Astrocyte of the spinal cord (primary cell): ENCODE results near the gene CHCHD5.
"Not testable (repeated sequence)": the region's sequence is repeated elsewhere in the genome, so short reads cannot be mapped to it uniquely, and the experiment has no call there.

Source experiments
- DNase-seq: peaks from one replicate; pipeline ENCODE4 v3.0.0; 2011; ENCODE audit warnings: low read depth, low spot score
- H3K4me3 ChIP-seq: 2 replicates; pipeline ENCODE4 v1.5.1; 2011; ENCODE audit warnings: low read depth, mild to moderate bottlenecking, low read length, moderate library complexity
- CTCF ChIP-seq: IDR thresholded peaks from 2 replicates; pipeline ENCODE4 v1.5.1; 2012; ENCODE audit warnings: low read depth, mild to moderate bottlenecking, low read length, inconsistent platforms
- in situ Hi-C: cut with HindIII; loops from 2 replicates; pipeline ENCODE4 v1.10.0; 2017; ENCODE audit warnings: low sequenced_read_pairs

The CHCHD5 gene

GRCh38 chr2:112542123-112542983 lies 42.1 kb upstream of the CHCHD5 start, which contains the start of gene POLR1B:
POLR1B (plus strand) TSS chr2:112542465; CDS start chr2:112542495, 30 bp downstream.
- in situ Hi-C loops: no loop called here
- TF ChIP-seq CTCF: no peak
- H3K4me3 ChIP-seq: peak within 1 kb of the TSS; percentile 96
- DNase-seq: peak; percentile 82

- TF ChIP-seq CTCF: no peak
- in situ Hi-C loops: no loop called here
- DNase-seq: peak; percentile 3
- H3K4me3 ChIP-seq: peak overlapping the region; percentile 96
These were observed 41.3 kb upstream of the CHCHD5 start for GRCh38 chr2:112542984-112543661.

GRCh38 chr2:112547333-112547732 lies 37.1 kb upstream of the CHCHD5 start:
- in situ Hi-C loops: no loop called here
- no peak for TF ChIP-seq CTCF
- peak; percentile 9 for DNase-seq
- no peak overlapping the region for H3K4me3 ChIP-seq

DNA sequence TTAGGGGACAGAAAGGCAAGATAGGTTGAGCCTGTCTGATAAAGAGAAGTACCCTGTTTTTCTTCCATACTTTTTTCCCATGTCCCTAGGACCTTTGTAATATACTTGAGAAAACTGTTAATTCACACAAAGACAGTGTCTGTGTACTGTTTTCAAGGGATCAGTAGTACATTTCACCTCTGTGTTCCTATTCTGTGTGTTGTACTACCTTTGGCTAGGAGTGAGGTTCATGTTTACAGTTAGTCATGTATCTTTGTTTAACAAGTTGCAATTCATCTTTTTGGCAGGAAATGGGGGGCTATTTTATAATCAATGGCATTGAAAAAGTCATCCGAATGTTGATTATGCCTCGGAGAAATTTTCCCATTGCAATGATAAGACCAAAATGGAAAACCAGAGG lies 35.4 kb upstream of the CHCHD5 start:
- DNase-seq: no peak
- in situ Hi-C loops: no loop called here
- no peak for TF ChIP-seq CTCF

DNA sequence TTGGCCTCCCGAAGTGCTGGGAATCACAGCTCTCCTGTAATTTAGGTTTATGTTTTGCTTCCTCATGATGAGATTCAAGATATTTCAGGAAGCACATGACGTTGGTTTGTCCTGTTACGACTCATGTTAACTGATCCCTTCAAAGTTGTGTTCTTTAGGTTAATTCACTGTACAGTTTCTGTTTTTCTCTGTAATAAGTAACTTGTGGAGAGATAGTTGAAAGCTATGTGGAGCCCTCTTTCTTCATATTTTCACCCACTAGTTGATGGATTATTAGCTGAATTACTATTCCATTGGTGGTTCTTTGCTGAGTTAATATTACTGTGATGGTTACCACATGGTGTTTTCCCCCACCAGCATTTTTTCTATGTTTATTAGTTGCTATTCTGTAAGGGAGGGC lies 18.3 kb upstream of the CHCHD5 start:
- DNase-seq: no peak
- H3K4me3 ChIP-seq: no peak overlapping the region
- in situ Hi-C loops: no loop called here
- TF ChIP-seq CTCF: no peak

More for the DNA sequence above, 35.4 kb upstream of the CHCHD5 start:
- no peak overlapping the region for H3K4me3 ChIP-seq

DNA sequence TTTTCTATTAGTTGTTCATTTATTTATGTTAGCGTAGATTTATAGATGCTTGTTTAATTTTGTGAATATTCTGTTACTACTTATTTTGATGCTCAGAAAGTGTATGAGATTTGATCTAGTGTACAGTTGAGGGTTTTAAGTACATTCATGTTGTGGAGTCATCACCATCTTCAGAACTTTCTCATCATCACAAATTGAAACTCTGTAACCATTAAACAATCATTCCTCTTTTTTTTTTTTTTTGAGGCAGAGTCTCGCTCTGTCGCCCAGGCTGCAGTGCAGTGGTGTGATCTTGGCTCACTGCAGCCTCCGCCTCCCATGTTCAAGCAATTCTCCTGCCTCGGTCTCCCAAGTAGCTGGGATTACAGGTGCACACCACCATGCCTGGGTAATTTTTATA lies 17.9 kb upstream of the CHCHD5 start:
- in situ Hi-C loops, H3K4me3 ChIP-seq, DNase-seq: not testable (repeated sequence)

- in situ Hi-C loops: no loop called here
- no peak overlapping the region for H3K4me3 ChIP-seq
- DNase-seq: no peak
- no peak for TF ChIP-seq CTCF
These were observed 12.4 kb upstream of the CHCHD5 start for GRCh38 chr2:112572005-112572404.
